ENCODE data around the gene ATF1.
"Not testable (repeated sequence)": the region's sequence is repeated elsewhere in the genome, so short reads cannot be mapped to it uniquely, and the experiment has no call there.

ATF1 gene

GRCh38 chr12:50790081-50790480 lies 26.2 kb downstream of the ATF1 start:
- DNase-seq (ENCODE audit: low read depth in 2 of 2) = no peak

- DNase-seq (ENCODE audit: low read depth in 2 of 2) = no peak
Measured at GRCh38 chr12:50799908-50800307, 36.0 kb downstream of the ATF1 start.

GRCh38 chr12:50803230-50803875 lies 39.5 kb downstream of the ATF1 start:
- no peak for DNase-seq (ENCODE audit: low read depth in 2 of 2)

GRCh38 chr12:50806176-50806575 lies 42.3 kb downstream of the ATF1 start:
- no peak for DNase-seq (ENCODE audit: low read depth in 2 of 2)

GRCh38 chr12:50809131-50809530 lies 45.2 kb downstream of the ATF1 start:
- not testable (repeated sequence) for DNase-seq (ENCODE audit: low read depth in 2 of 2)

GRCh38 chr12:50814921-50815320 lies 51.0 kb downstream of the ATF1 start:
- not testable (repeated sequence) for DNase-seq (ENCODE audit: low read depth in 2 of 2)

- DNase-seq (ENCODE audit: low read depth in 2 of 2) = no peak
Measured at GRCh38 chr12:50820177-50820576, 56.3 kb downstream of the ATF1 start.

- no peak for DNase-seq (ENCODE audit: low read depth in 2 of 2)
Measured at GRCh38 chr12:50822082-50822481, 58.2 kb downstream of the ATF1 start.

- DNase-seq (ENCODE audit: low read depth in 2 of 2) = not testable (repeated sequence)
Measured at GRCh38 chr12:50823724-50824123, 59.8 kb downstream of the ATF1 start.

- no peak for DNase-seq (ENCODE audit: low read depth in 2 of 2)
Measured at GRCh38 chr12:50824914-50825313, 61.0 kb downstream of the ATF1 start.

- no peak for DNase-seq (ENCODE audit: low read depth in 2 of 2)
Measured at GRCh38 chr12:50825372-50825838, 61.5 kb downstream of the ATF1 start.

GRCh38 chr12:50828121-50828520 lies 64.2 kb downstream of the ATF1 start:
- no peak for DNase-seq (ENCODE audit: low read depth in 2 of 2)

GRCh38 chr12:50828886-50829285 lies 65.0 kb downstream of the ATF1 start:
- no peak for DNase-seq (ENCODE audit: low read depth in 2 of 2)

- DNase-seq (ENCODE audit: low read depth in 2 of 2) = not testable (repeated sequence)
Measured at GRCh38 chr12:50833801-50834200, 69.9 kb downstream of the ATF1 start.

- no peak for DNase-seq (ENCODE audit: low read depth in 2 of 2)
Measured at GRCh38 chr12:50839042-50839441, 75.1 kb downstream of the ATF1 start.

- no peak for DNase-seq (ENCODE audit: low read depth in 2 of 2)
Measured at GRCh38 chr12:50840809-50841487, 77.0 kb downstream of the ATF1 start.

GRCh38 chr12:50841716-50842531 lies 78.0 kb downstream of the ATF1 start:
- no peak for DNase-seq (ENCODE audit: low read depth in 2 of 2)

- DNase-seq (ENCODE audit: low read depth in 2 of 2) = no peak
Measured at GRCh38 chr12:50842637-50843493, 79.0 kb downstream of the ATF1 start, which contains the start of gene TMPRSS12. TSS of gene TMPRSS12 (plus strand) at chr12:50842926. CDS start at chr12:50842965, 39 bp downstream.

GRCh38 chr12:50845021-50845647 lies 81.2 kb downstream of the ATF1 start:
- no peak for DNase-seq (ENCODE audit: low read depth in 2 of 2)

- no peak for DNase-seq (ENCODE audit: low read depth in 2 of 2)
Measured at GRCh38 chr12:50848963-50849362, 85.1 kb downstream of the ATF1 start.

GRCh38 chr12:50855218-50855617 lies 91.3 kb downstream of the ATF1 start:
- DNase-seq (ENCODE audit: low read depth in 2 of 2) = not testable (repeated sequence)
